ENCODE measurements around the gene TSHZ3. TPM values are rescaled to one million over a fixed set of nuclear protein-coding genes. Genes with fewer than 3 reads are reported as not detected.

The TSHZ3 gene
- total RNA-seq, 1 experiment from 2014 or later = 0.05 TPM

- TF ChIP-seq REST (IDR thresholded peaks at IDR 0.05; ENCODE audit: low read depth) (no peak), SIN3A (IDR thresholded peaks at IDR 0.05; ENCODE audit: low read depth) (no peak), POLR2A (IDR thresholded peaks at IDR 0.05; ENCODE audit: borderline replicate concordance, extremely low read depth, insufficient read depth, insufficient read length) (no peak), JUND (IDR thresholded peaks at IDR 0.05) (no peak), POLR2AphosphoS5 (IDR thresholded peaks at IDR 0.05; ENCODE audit: low read depth, low read length) (no peak), RAD21 (IDR thresholded peaks at IDR 0.05; ENCODE audit: low read depth) (no peak), ZNF274 (IDR thresholded peaks at IDR 0.05; ENCODE audit: low read depth, low read length) (no peak), SP1 (IDR thresholded peaks at IDR 0.05; ENCODE audit: low read depth) (no peak), EZH2phosphoT487 (IDR thresholded peaks at IDR 0.05; ENCODE audit: borderline replicate concordance) (no peak)
Measured at GRCh38 chr19:31235806-31236205, 113.4 kb downstream of the TSHZ3 start (continued).

- H3K4me3 ChIP-seq (replicated peaks in 1 of 2; ENCODE audit: low read depth in 1 of 2, low read length in 2 of 2) = no peak overlapping the region
- no peak overlapping the region for H3K27ac ChIP-seq (ENCODE audit: low read depth, low read length)
- H4K20me1 ChIP-seq (ENCODE audit: insufficient read depth) = no peaks in the 10 kb centered on the region
- TF ChIP-seq ZFX (IDR thresholded peaks at IDR 0.05) = no peak
- no peak for TF ChIP-seq SIN3A (IDR thresholded peaks at IDR 0.05; ENCODE audit: low read depth)
- no peak for TF ChIP-seq JUND (IDR thresholded peaks at IDR 0.05)
- TF ChIP-seq POLR2A (IDR thresholded peaks at IDR 0.05; ENCODE audit: borderline replicate concordance, extremely low read depth, insufficient read depth, insufficient read length) = no peak
- no peak for TF ChIP-seq EZH2phosphoT487 (IDR thresholded peaks at IDR 0.05; ENCODE audit: borderline replicate concordance)
- TF ChIP-seq SRF (IDR thresholded peaks at IDR 0.05; ENCODE audit: low read depth) = no peak
- no peak for TF ChIP-seq ZBTB33 (IDR thresholded peaks at IDR 0.05; ENCODE audit: extremely low read depth, insufficient replicate concordance, low read length)
- no peak for TF ChIP-seq SP1 (IDR thresholded peaks at IDR 0.05; ENCODE audit: low read depth)
- no peak for TF ChIP-seq POLR2AphosphoS5 (IDR thresholded peaks at IDR 0.05; ENCODE audit: low read depth, low read length)
- H3K27me3 ChIP-seq (ENCODE audit: insufficient read depth, low read length) = no peaks in the 10 kb centered on the region
- ATAC-seq (no peak), DNase-seq (ENCODE audit: low read depth, low spot score) (no peak)
- ChIA-PET CTCF (no interaction called here), POLR2A (no interaction called here), RAD21 (ENCODE audit: low non-redundant PET in 1 of 2, low total read pairs in 2 of 2, uncharacterized antibody in 2 of 2, unreplicated experiment in 2 of 2) (no interaction called here)
- no peaks in the 10 kb centered on the region for H3K9me2 ChIP-seq (ENCODE audit: insufficient read depth)
- no peaks in the 10 kb centered on the region for H3K79me2 ChIP-seq (ENCODE audit: insufficient read depth, low read length)
- no peak overlapping the region for H3K9ac ChIP-seq (ENCODE audit: low read length)
- no peak overlapping the region for H2AFZ ChIP-seq (ENCODE audit: low read depth, low read length, poor library complexity, severe bottlenecking)
- peaks cover 10 to 13% of the 10 kb centered on the region in 2 experiments; a peak in 2 of 4 replicates for H3K9me3 ChIP-seq (ENCODE audit: control insufficient read depth in 1 of 2, insufficient read depth in 1 of 2, low read depth in 1 of 2, low read length in 2 of 2)
- H3K4me1 ChIP-seq (ENCODE audit: control insufficient read depth in 1 of 2, insufficient read depth in 2 of 2, low read length in 2 of 2) = no peaks in the 10 kb centered on the region
- BruUV-seq (replicated peaks) = no TSS peak
- intact Hi-C loops (cut with micrococcal nuclease) = no loop called here
- H3K36me3 ChIP-seq (ENCODE audit: control insufficient read depth in 1 of 2, insufficient read depth in 2 of 2, low read length in 2 of 2) = no peaks in the 10 kb centered on the region
- no peak overlapping the region for H3K4me2 ChIP-seq (ENCODE audit: low read length)
Measured at GRCh38 chr19:31233295-31233800, 115.9 kb downstream of the TSHZ3 start.

Data from HCT116 (cell line).